ENCODE results near the gene HAO1. TPM values are rescaled to one million over a fixed set of nuclear protein-coding genes. Genes with fewer than 3 reads are reported as not detected.

HAO1 gene
- polyA plus RNA-seq, 1 of the 3 experiments (the other 2 are of a cell fraction) = not detected

GRCh38 chr20:7926323-7926722, 13.9 kb downstream of the HAO1 start:
- ChIA-PET POLR2A (no interaction called here), CTCF (interaction anchor here (0.6 to 2.6 kb wide), 6 partner anchors 10 to 796 kb away, joined by 3 to 12 read pairs (median 4); no protein-coding TSS in a partner anchor)
- H3K9me3 ChIP-seq = no peaks in the 10 kb centered on the region
- no peaks in the 10 kb centered on the region for H4K20me1 ChIP-seq (ENCODE audit: insufficient read depth)
- no peaks in the 10 kb centered on the region for H3K36me3 ChIP-seq (replicated peaks in 1 of 2; ENCODE audit: control insufficient read depth in 1 of 2, insufficient read depth in 2 of 2, low read length in 1 of 2)
- no peak overlapping the region for H3K9ac ChIP-seq
- no peaks in the 10 kb centered on the region for H3K9me2 ChIP-seq
- no peaks in the 10 kb centered on the region for H3F3A ChIP-seq (replicated peaks; ENCODE audit: insufficient read depth)
- H3K79me2 ChIP-seq (ENCODE audit: insufficient read depth) = no peaks in the 10 kb centered on the region
- DNase-seq = no peak
- 64% methylated on average over 3 of the region's 3 CpGs for WGBS (ENCODE audit: low lambda C conversion rate)
- no peak overlapping the region for H3K4me3 ChIP-seq (ENCODE audit: low read depth in 2 of 2, low read length in 1 of 2)
- H3K4me2 ChIP-seq = no peak overlapping the region
- H3K4me1 ChIP-seq (ENCODE audit: control insufficient read depth in 1 of 2, insufficient read depth in 2 of 2, low read depth in 1 of 2, low read length in 1 of 2) = peaks cover 0 to 11% of the 10 kb centered on the region in 2 experiments; a peak in 1 of 4 replicates
- no peak overlapping the region for H3K27ac ChIP-seq (ENCODE audit: low read depth in 2 of 2, low read length in 1 of 2)
- 0 out of 2 replicates have a peak, but pooled peaks cover 9% of the 10 kb centered on the region for H3K27me3 ChIP-seq (ENCODE audit: insufficient read depth)
- H2AFZ ChIP-seq (ENCODE audit: low read depth) = no peak overlapping the region
- TF ChIP-seq CHD2 (IDR thresholded peaks at IDR 0.05; ENCODE audit: low read length, partially characterized antibody) (no peak), RAD21 (IDR thresholded peaks at IDR 0.05; ENCODE audit: low read length) (no peak), SIN3A (IDR thresholded peaks at IDR 0.05; ENCODE audit: borderline replicate concordance, low read depth, low read length) (no peak), POLR2AphosphoS5 (IDR thresholded peaks at IDR 0.05; ENCODE audit: low read depth, low read length) (no peak), TCF12 (IDR thresholded peaks at IDR 0.05) (no peak), TAF1 (IDR thresholded peaks at IDR 0.05; ENCODE audit: borderline replicate concordance, low read depth, low read length) (no peak), ZBTB33 (IDR thresholded peaks at IDR 0.05; ENCODE audit: borderline replicate concordance, low read depth) (no peak), MEF2A (IDR thresholded peaks at IDR 0.05; ENCODE audit: borderline replicate concordance, low read depth) (no peak)

GRCh38 chr20:7924692-7925091, 15.6 kb downstream of the HAO1 start:
- Histone ChIP-seq H3K9me2 (no peaks in the 10 kb centered on the region), H3K4me2 (no peak overlapping the region), H3F3A (replicated peaks; ENCODE audit: insufficient read depth) (no peaks in the 10 kb centered on the region), H2AFZ (ENCODE audit: low read depth) (no peak overlapping the region), H3K27me3 (ENCODE audit: insufficient read depth) (no peaks in the 10 kb centered on the region), H3K4me1 (ENCODE audit: control insufficient read depth in 1 of 2, insufficient read depth in 2 of 2, low read depth in 1 of 2, low read length in 1 of 2) (peaks cover 0 to 11% of the 10 kb centered on the region in 2 experiments; a peak in 1 of 4 replicates), H3K36me3 (replicated peaks in 1 of 2; ENCODE audit: control insufficient read depth in 1 of 2, insufficient read depth in 2 of 2, low read length in 1 of 2) (no peaks in the 10 kb centered on the region), H3K4me3 (ENCODE audit: low read depth in 2 of 2, low read length in 1 of 2) (no peak overlapping the region), H3K27ac (ENCODE audit: low read depth in 2 of 2, low read length in 1 of 2) (no peak overlapping the region; a peak in 1 of 4 replicates), H3K9ac (no peak overlapping the region), H3K79me2 (ENCODE audit: insufficient read depth) (no peaks in the 10 kb centered on the region), H3K9me3 (no peaks in the 10 kb centered on the region), H4K20me1 (ENCODE audit: insufficient read depth) (no peaks in the 10 kb centered on the region)
- no peak for DNase-seq
- ChIA-PET CTCF (no interaction called here), POLR2A (no interaction called here)
- no peak for TF ChIP-seq USF1 (IDR thresholded peaks at IDR 0.05; ENCODE audit: borderline replicate concordance, low read depth)
- TF ChIP-seq TCF12 (IDR thresholded peaks at IDR 0.05) = peak; percentile 74
- no peak for TF ChIP-seq RFX5 (IDR thresholded peaks at IDR 0.05; ENCODE audit: low read length)
- TF ChIP-seq EP300 (IDR thresholded peaks at IDR 0.05; ENCODE audit: borderline replicate concordance in 1 of 2, low read depth in 1 of 2, low read length in 1 of 2) = 0 out of 4 replicates have a peak, but pooled peaks of 1 of the 2 experiments have one; percentile 13
- TF ChIP-seq CTCF (IDR thresholded peaks at IDR 0.05) = no peak
- TF ChIP-seq FOSL2 (IDR thresholded peaks at IDR 0.05; ENCODE audit: borderline replicate concordance, low read depth) = peak; percentile 5; the same call in 1 of the 2 replicates
- TF ChIP-seq REST (IDR thresholded peaks at IDR 0.05; ENCODE audit: low read depth, low read length) = no peak
- no peak for TF ChIP-seq EZH2phosphoT487 (IDR thresholded peaks at IDR 0.05; ENCODE audit: borderline replicate concordance, low read depth)
- TF ChIP-seq JUND (IDR thresholded peaks at IDR 0.05) = peak; percentile 57
- no peak for TF ChIP-seq SIN3A (IDR thresholded peaks at IDR 0.05; ENCODE audit: borderline replicate concordance, low read depth, low read length)
- peak; percentile 40 for TF ChIP-seq PBX3 (IDR thresholded peaks at IDR 0.05)
- no peak for TF ChIP-seq FOXJ3 (CRISPR knock-in tag; IDR thresholded peaks at IDR 0.05)
- 43% methylated on average over 3 of the region's 3 CpGs for WGBS (ENCODE audit: low lambda C conversion rate)

Data from SK-N-SH (cell line).